Tibial artery (tissue), 4 donors: ENCODE measurements around the gene SLC25A13.
"Not testable (repeated sequence)": the region's sequence is repeated elsewhere in the genome, so short reads cannot be mapped to it uniquely, and the experiment has no call there.

Experiments used
- DNase-seq, 2 donors: peaks; one replicate each; pipeline ENCODE4 v3.0.0-alpha.2; 2019
- H3K27ac ChIP-seq, 2 donors: fragments of 200-600 bp; sonication (generic) in 1 of 2; 1 replicate in 1 of 2; 2 replicates in 1 of 2; pipeline ENCODE4 v1.5.1; 2018 to 2019; ENCODE audit warnings: mild to moderate bottlenecking in 1 of 2
- H3K27me3 ChIP-seq, 2 donors: fragments of 200-600 bp; sonication (generic) in 1 of 2; one replicate each; pipeline versions ENCODE4 v1.5.1 to v1.6.0; 2016 to 2019
- H3K36me3 ChIP-seq, 3 donors: fragments of 200-600 bp; sonication (generic) in 2 of 3; one replicate each; pipeline ENCODE4 v1.5.1; 2016 to 2019; ENCODE audit warnings: mild to moderate bottlenecking in 2 of 3
- H3K4me1 ChIP-seq, 4 donors: fragments of 200-600 bp; sonication (generic) in 2 of 4; 1 replicate in 3 of 4; 2 replicates in 1 of 4; pipeline ENCODE4 v1.5.1; 2016 to 2019
- H3K4me3 ChIP-seq, 2 donors: fragments of 200-600 bp; sonication (generic) in 1 of 2; 1 replicate in 1 of 2; 2 replicates in 1 of 2; pipeline ENCODE4 v1.5.1; 2018 to 2019; ENCODE audit warnings: mild to moderate bottlenecking in 2 of 2
- H3K9me3 ChIP-seq, 3 donors: fragments of 200-600 bp; sonication (generic) in 1 of 3; one replicate each; pipeline ENCODE4 v1.5.1; 2016 to 2019
- intact Hi-C: fragments of 100-400 bp; cut with DNase I; formaldehyde crosslinking; loops from one replicate; pipeline ENCODE4 v1.15.0; 2023; ENCODE audit warnings: low total_unique reads
- TF ChIP-seq, protein P1 (sequence below), 2 experiments: fragments of 200-600 bp in 1 of 2; fragments of 450-650 bp in 1 of 2; IDR thresholded peaks; one replicate each; pipeline ENCODE4 v1.5.1; 2017 to 2019; ENCODE audit warnings: antibody characterized with exemption in 2 of 2, mild to moderate bottlenecking in 1 of 2, moderate library complexity in 1 of 2

Gene SLC25A13

GRCh38 chr7:96328016-96328415 lies 6.1 kb upstream of the SLC25A13 start:
- no peak overlapping the region for H3K27ac ChIP-seq
- H3K27me3 ChIP-seq: no peaks in the 10 kb centered on the region
- H3K36me3 ChIP-seq: no peaks in the 10 kb centered on the region
- intact Hi-C loops: no loop called here
- TF ChIP-seq, protein P1, sequence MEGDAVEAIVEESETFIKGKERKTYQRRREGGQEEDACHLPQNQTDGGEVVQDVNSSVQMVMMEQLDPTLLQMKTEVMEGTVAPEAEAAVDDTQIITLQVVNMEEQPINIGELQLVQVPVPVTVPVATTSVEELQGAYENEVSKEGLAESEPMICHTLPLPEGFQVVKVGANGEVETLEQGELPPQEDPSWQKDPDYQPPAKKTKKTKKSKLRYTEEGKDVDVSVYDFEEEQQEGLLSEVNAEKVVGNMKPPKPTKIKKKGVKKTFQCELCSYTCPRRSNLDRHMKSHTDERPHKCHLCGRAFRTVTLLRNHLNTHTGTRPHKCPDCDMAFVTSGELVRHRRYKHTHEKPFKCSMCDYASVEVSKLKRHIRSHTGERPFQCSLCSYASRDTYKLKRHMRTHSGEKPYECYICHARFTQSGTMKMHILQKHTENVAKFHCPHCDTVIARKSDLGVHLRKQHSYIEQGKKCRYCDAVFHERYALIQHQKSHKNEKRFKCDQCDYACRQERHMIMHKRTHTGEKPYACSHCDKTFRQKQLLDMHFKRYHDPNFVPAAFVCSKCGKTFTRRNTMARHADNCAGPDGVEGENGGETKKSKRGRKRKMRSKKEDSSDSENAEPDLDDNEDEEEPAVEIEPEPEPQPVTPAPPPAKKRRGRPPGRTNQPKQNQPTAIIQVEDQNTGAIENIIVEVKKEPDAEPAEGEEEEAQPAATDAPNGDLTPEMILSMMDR (IDR thresholded peaks at IDR 0.05): no peak
- H3K4me3 ChIP-seq: no peak overlapping the region
- H3K9me3 ChIP-seq: no peaks in the 10 kb centered on the region
- DNase-seq: no peak
- no peaks in the 10 kb centered on the region for H3K4me1 ChIP-seq

DNA sequence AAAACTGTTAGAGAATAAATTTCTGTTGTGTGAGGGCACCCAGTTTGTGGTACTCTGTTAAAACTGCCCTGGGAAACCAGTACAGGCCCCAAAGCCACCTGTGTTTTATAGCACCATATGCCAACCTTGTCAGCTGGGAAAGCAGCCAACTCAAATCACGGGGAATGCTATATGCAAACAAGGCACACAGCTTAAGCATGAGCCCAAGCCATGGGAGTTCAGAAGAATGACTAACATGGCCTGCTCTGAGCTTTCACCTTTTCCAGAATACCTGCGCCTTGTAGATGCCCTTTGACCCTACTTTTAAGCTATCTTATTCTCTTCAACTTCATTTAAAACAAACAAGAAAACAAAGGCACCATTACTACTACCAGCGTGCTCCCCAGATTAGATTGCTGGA lies 5.5 kb upstream of the SLC25A13 start:
- Histone ChIP-seq H3K4me1 (peaks cover 0 to under 1% (median 0%) of the 10 kb centered on the region in 4 donors), H3K9me3 (no peaks in the 10 kb centered on the region), H3K36me3 (no peaks in the 10 kb centered on the region), H3K4me3 (no peak overlapping the region), H3K27me3 (no peaks in the 10 kb centered on the region), H3K27ac (no peak overlapping the region)
- DNase-seq: no peak
- intact Hi-C loops: no loop called here
- TF ChIP-seq, protein P1 (IDR thresholded peaks at IDR 0.05): no peak

DNA sequence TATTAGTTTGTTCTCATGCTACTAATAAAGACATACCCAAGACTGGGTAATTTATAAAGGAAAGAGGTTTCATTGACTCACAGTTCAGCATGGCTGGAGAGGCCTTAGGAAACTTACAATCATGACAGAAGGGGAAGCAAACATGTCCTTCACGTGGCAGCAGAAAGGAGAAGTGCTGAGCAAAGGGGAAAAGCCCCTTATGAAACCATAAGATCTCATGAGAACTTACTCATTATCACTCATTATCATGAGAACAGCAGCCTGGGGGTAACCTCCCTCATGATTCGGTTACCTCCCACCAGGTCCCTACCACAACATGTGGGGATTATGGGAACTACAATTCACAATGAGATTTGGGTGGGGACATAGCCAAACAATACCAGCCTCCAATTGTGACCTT lies 4.9 kb upstream of the SLC25A13 start:
- DNase-seq, H3K36me3 ChIP-seq, H3K27me3 ChIP-seq, H3K27ac ChIP-seq, H3K4me1 ChIP-seq, H3K9me3 ChIP-seq, intact Hi-C loops, H3K4me3 ChIP-seq: not testable (repeated sequence)

DNA sequence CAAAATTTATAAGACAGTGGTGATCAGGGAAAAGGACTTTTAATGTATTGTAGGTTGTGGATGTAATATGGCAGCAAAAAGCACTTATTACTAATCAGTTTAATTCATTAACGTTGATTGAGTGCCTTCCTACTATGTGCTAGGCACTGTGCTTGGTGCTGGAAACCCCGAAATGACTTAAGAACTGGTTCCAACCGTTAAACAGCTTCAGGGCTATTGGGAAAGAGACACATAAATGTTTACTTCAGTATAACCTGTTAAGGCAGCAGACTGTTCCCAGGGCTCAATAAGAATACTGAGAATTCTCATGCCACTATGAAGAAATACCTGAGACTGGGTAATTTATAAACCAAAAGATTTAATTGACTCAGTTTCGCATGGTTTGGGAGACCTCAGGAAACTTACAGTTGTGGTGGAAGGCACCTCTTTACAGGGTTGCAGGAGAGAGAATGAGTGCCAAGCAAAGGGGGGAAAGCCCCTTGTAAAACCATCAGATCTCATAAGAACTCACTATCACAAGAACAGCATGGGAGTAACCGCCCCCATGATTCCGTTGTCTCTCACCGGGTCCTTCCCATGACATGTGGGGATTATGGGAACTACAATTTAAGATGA lies 1.1 kb upstream of the SLC25A13 start:
- no peak overlapping the region for H3K4me3 ChIP-seq
- peaks cover 0 to 25% (median 12%) of the 10 kb centered on the region in 4 donors for H3K4me1 ChIP-seq
- no peak overlapping the region for H3K27ac ChIP-seq
- H3K27me3 ChIP-seq: no peaks in the 10 kb centered on the region
- intact Hi-C loops: no loop called here
- no peak for DNase-seq
- no peaks in the 10 kb centered on the region for H3K9me3 ChIP-seq
- TF ChIP-seq, protein P1 (IDR thresholded peaks at IDR 0.05): no peak
- H3K36me3 ChIP-seq: no peaks in the 10 kb centered on the region

DNA sequence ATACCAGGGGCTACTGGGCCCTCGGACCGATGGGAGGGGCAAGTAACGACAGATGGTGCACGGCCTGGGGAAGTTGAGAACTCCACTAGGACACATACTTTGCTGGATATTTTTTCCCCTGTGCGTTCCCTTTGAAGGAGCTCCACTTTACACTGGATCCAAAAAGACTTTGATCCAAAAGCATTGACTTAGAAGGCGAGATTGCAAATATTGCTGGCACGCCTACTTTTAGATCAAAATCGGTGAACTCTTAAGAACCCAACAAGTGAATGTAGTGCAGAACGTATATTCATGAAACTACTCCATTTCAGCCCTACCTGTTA lies 436 bp upstream of the SLC25A13 start:
- Histone ChIP-seq H3K27ac (peak overlapping the region; percentile 85 to 95), H3K9me3 (no peaks in the 10 kb centered on the region), H3K36me3 (no peaks in the 10 kb centered on the region), H3K27me3 (no peaks in the 10 kb centered on the region), H3K4me3 (peak overlapping the region; percentile 78 to 84), H3K4me1 (peaks cover 0 to 25% (median 12%) of the 10 kb centered on the region in 4 donors)
- DNase-seq: no peak
- TF ChIP-seq, protein P1 (IDR thresholded peaks at IDR 0.05): no peak
- intact Hi-C loops: no loop called here

DNA sequence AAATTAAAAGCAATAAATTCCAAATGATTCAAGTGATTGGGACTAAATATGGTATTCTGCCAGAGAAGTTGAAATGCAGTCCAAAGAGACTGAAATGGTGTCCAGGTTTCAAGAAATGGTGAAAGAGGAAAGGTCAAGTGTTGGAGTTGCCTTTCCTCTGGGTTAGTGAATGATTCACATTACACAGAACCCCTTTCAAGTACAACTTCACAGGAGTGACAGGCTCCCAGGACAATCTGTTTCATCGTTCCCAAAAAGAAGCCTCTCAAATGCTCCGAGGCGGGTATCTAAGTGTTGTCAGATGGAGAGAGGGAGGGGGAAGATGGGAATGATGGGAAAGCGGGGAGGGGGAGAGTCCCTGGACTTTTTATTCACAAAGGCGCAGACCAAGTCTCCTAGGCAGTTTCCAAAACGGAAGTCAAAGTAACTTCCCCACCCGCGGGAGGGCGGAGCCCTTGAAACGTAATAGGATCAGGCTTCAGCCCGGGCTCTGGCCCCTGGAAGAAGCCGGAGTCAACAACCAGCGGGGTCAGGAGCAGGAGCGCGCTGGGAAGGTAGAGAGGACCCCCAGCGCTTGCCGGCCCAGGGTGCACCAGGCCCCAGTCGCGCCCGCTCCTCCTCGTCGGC lies 754 bp downstream of the SLC25A13 start:
- intact Hi-C loops: no loop called here
- no peaks in the 10 kb centered on the region for H3K36me3 ChIP-seq

More for the DNA sequence above, 754 bp downstream of the SLC25A13 start:
- Histone ChIP-seq H3K27me3 (no peaks in the 10 kb centered on the region), H3K4me1 (peaks cover 0 to 25% (median 12%) of the 10 kb centered on the region in 4 donors), H3K27ac (peak overlapping the region; percentile 85 to 95), H3K4me3 (peak overlapping the region; percentile 78 to 84), H3K9me3 (no peaks in the 10 kb centered on the region)
- peak; percentile 90 to 91 for DNase-seq
- TF ChIP-seq, protein P1 (IDR thresholded peaks at IDR 0.05): no peak
